T-helper 1 cell treated with Interleukin-12 subunit alpha and Interleukin-12 subunit beta and Interleukin-4 antibody, amounts not matched to agents 30 μg/mL and 1 μg/mL, for 36 hours (primary cell): Measurements from ENCODE around the gene HMGXB4.

Experiments used
- H3K27ac Mint-ChIP-seq: one replicate; pipeline ENCODE4 v1.8.0; 2021; ENCODE audit warnings: mild to moderate bottlenecking, mixed read lengths
- H3K27me3 Mint-ChIP-seq: one replicate; pipeline ENCODE4 v1.8.0; 2021; ENCODE audit warnings: low read depth, mixed read lengths
- H3K36me3 Mint-ChIP-seq: one replicate; pipeline ENCODE4 v1.8.0; 2021; ENCODE audit warnings: low read depth, mixed read lengths
- H3K4me1 Mint-ChIP-seq: one replicate; pipeline ENCODE4 v1.8.0; 2021; ENCODE audit warnings: low read depth, mixed read lengths
- H3K4me3 Mint-ChIP-seq: one replicate; pipeline ENCODE4 v1.8.0; 2021; ENCODE audit warnings: mild to moderate bottlenecking, moderate library complexity, mixed read lengths
- H3K9me3 Mint-ChIP-seq: one replicate; pipeline ENCODE4 v1.8.0; 2021; ENCODE audit warnings: mixed read lengths

The HMGXB4 gene

GRCh38 chr22:35257321-35258190 is at the start of gene HMGXB4:
TSS of gene HMGXB4 (plus strand) at chr22:35257493. CDS start at chr22:35262391, 4,898 bp downstream.
- Mint-ChIP-seq H3K4me3 (peak within 1 kb of the TSS; percentile 92), H3K36me3 (peaks cover 11% of the 10 kb centered on the region), H3K9me3 (no peaks in the 10 kb centered on the region), H3K27ac (peak within 1 kb of the TSS; percentile 91), H3K4me1 (peaks cover 27% of the 10 kb centered on the region), H3K27me3 (no peaks in the 10 kb centered on the region)

- H3K9me3 Mint-ChIP-seq = no peaks in the 10 kb centered on the region
- H3K27ac Mint-ChIP-seq = no peak overlapping the region
- no peaks in the 10 kb centered on the region for H3K36me3 Mint-ChIP-seq
- no peaks in the 10 kb centered on the region for H3K4me1 Mint-ChIP-seq
- H3K27me3 Mint-ChIP-seq = no peaks in the 10 kb centered on the region
- H3K4me3 Mint-ChIP-seq = no peak overlapping the region
Observed at GRCh38 chr22:35208003-35208402, 49.3 kb upstream of the HMGXB4 start.

GRCh38 chr22:35209203-35209602 is 48.1 kb upstream of the HMGXB4 start:
- no peak overlapping the region for H3K27ac Mint-ChIP-seq
- no peaks in the 10 kb centered on the region for H3K4me1 Mint-ChIP-seq
- H3K9me3 Mint-ChIP-seq = no peaks in the 10 kb centered on the region
- no peak overlapping the region for H3K4me3 Mint-ChIP-seq
- H3K36me3 Mint-ChIP-seq = no peaks in the 10 kb centered on the region
- H3K27me3 Mint-ChIP-seq = no peaks in the 10 kb centered on the region

GRCh38 chr22:35212009-35212408 is 45.3 kb upstream of the HMGXB4 start:
- Mint-ChIP-seq H3K36me3 (no peaks in the 10 kb centered on the region), H3K4me1 (no peaks in the 10 kb centered on the region), H3K27me3 (no peaks in the 10 kb centered on the region), H3K27ac (no peak overlapping the region), H3K4me3 (no peak overlapping the region), H3K9me3 (no peaks in the 10 kb centered on the region)

GRCh38 chr22:35212996-35213395 is 44.3 kb upstream of the HMGXB4 start:
- Mint-ChIP-seq H3K4me1 (no peaks in the 10 kb centered on the region), H3K36me3 (no peaks in the 10 kb centered on the region), H3K9me3 (peaks cover 2% of the 10 kb centered on the region), H3K27me3 (no peaks in the 10 kb centered on the region), H3K4me3 (no peak overlapping the region), H3K27ac (no peak overlapping the region)

- peaks cover 5% of the 10 kb centered on the region for H3K9me3 Mint-ChIP-seq
- no peak overlapping the region for H3K4me3 Mint-ChIP-seq
- no peaks in the 10 kb centered on the region for H3K36me3 Mint-ChIP-seq
- no peak overlapping the region for H3K27ac Mint-ChIP-seq
- no peaks in the 10 kb centered on the region for H3K27me3 Mint-ChIP-seq
- H3K4me1 Mint-ChIP-seq = no peaks in the 10 kb centered on the region
Observed at GRCh38 chr22:35214968-35215367, 42.3 kb upstream of the HMGXB4 start.

- Mint-ChIP-seq H3K9me3 (peaks cover 5% of the 10 kb centered on the region), H3K4me3 (no peak overlapping the region), H3K36me3 (no peaks in the 10 kb centered on the region), H3K27ac (no peak overlapping the region), H3K27me3 (no peaks in the 10 kb centered on the region), H3K4me1 (no peaks in the 10 kb centered on the region)
Observed at GRCh38 chr22:35215993-35216392, 41.3 kb upstream of the HMGXB4 start.

GRCh38 chr22:35217527-35217926 is 39.8 kb upstream of the HMGXB4 start:
- Mint-ChIP-seq H3K27ac (no peak overlapping the region), H3K9me3 (peaks cover 5% of the 10 kb centered on the region), H3K4me1 (no peaks in the 10 kb centered on the region), H3K36me3 (no peaks in the 10 kb centered on the region), H3K27me3 (no peaks in the 10 kb centered on the region), H3K4me3 (no peak overlapping the region)

GRCh38 chr22:35218079-35218478 is 39.2 kb upstream of the HMGXB4 start:
- peaks cover 5% of the 10 kb centered on the region for H3K9me3 Mint-ChIP-seq
- H3K27ac Mint-ChIP-seq = no peak overlapping the region
- H3K27me3 Mint-ChIP-seq = no peaks in the 10 kb centered on the region
- H3K36me3 Mint-ChIP-seq = no peaks in the 10 kb centered on the region
- H3K4me3 Mint-ChIP-seq = no peak overlapping the region
- H3K4me1 Mint-ChIP-seq = no peaks in the 10 kb centered on the region

- Mint-ChIP-seq H3K27me3 (no peaks in the 10 kb centered on the region), H3K4me1 (no peaks in the 10 kb centered on the region), H3K4me3 (no peak overlapping the region), H3K9me3 (peaks cover 5% of the 10 kb centered on the region), H3K27ac (no peak overlapping the region), H3K36me3 (no peaks in the 10 kb centered on the region)
Observed at GRCh38 chr22:35219012-35219411, 38.3 kb upstream of the HMGXB4 start.

- Mint-ChIP-seq H3K4me1 (no peaks in the 10 kb centered on the region), H3K27me3 (no peaks in the 10 kb centered on the region), H3K27ac (no peak overlapping the region), H3K9me3 (peaks cover 5% of the 10 kb centered on the region), H3K4me3 (no peak overlapping the region), H3K36me3 (no peaks in the 10 kb centered on the region)
Observed at GRCh38 chr22:35220221-35220620, 37.1 kb upstream of the HMGXB4 start.

GRCh38 chr22:35225010-35225409 is 32.3 kb upstream of the HMGXB4 start:
- H3K27me3 Mint-ChIP-seq = no peaks in the 10 kb centered on the region
- no peaks in the 10 kb centered on the region for H3K4me1 Mint-ChIP-seq
- no peaks in the 10 kb centered on the region for H3K36me3 Mint-ChIP-seq
- H3K27ac Mint-ChIP-seq = no peak overlapping the region
- no peak overlapping the region for H3K4me3 Mint-ChIP-seq
- H3K9me3 Mint-ChIP-seq = no peaks in the 10 kb centered on the region

- H3K36me3 Mint-ChIP-seq = no peaks in the 10 kb centered on the region
- peaks cover 8% of the 10 kb centered on the region for H3K4me1 Mint-ChIP-seq
- no peak overlapping the region for H3K4me3 Mint-ChIP-seq
- no peak overlapping the region for H3K27ac Mint-ChIP-seq
- H3K9me3 Mint-ChIP-seq = no peaks in the 10 kb centered on the region
- H3K27me3 Mint-ChIP-seq = peaks cover 8% of the 10 kb centered on the region
Observed at GRCh38 chr22:35226958-35227647, 30.2 kb upstream of the HMGXB4 start.

GRCh38 chr22:35229865-35230264 is 27.4 kb upstream of the HMGXB4 start:
- peaks cover 8% of the 10 kb centered on the region for H3K4me1 Mint-ChIP-seq
- H3K27me3 Mint-ChIP-seq = peaks cover 11% of the 10 kb centered on the region
- H3K36me3 Mint-ChIP-seq = no peaks in the 10 kb centered on the region
- no peak overlapping the region for H3K27ac Mint-ChIP-seq
- H3K4me3 Mint-ChIP-seq = no peak overlapping the region
- no peaks in the 10 kb centered on the region for H3K9me3 Mint-ChIP-seq

- Mint-ChIP-seq H3K36me3 (no peaks in the 10 kb centered on the region), H3K9me3 (no peaks in the 10 kb centered on the region), H3K4me1 (peaks cover 8% of the 10 kb centered on the region), H3K4me3 (peak overlapping the region; percentile 43), H3K27me3 (peaks cover 11% of the 10 kb centered on the region), H3K27ac (no peak overlapping the region)
Observed at GRCh38 chr22:35230417-35230816, 26.9 kb upstream of the HMGXB4 start.
